A549 treated with AZD2906 at 1 μM for 4 hours (cell line): ENCODE results near the gene C1RL. TPM values are rescaled to one million over a fixed set of nuclear protein-coding genes. Genes with fewer than 3 reads are reported as not detected.

ENCODE experiments used
- total RNA-seq: library from RNA; stranded (reverse); fragments of 200-300 nt; extraction: Qiagen RNA extraction; gene quantifications from 5 replicates; pipeline ENCODE4 v1.2.3, GENCODE V29; 2022

The C1RL gene, protein sequence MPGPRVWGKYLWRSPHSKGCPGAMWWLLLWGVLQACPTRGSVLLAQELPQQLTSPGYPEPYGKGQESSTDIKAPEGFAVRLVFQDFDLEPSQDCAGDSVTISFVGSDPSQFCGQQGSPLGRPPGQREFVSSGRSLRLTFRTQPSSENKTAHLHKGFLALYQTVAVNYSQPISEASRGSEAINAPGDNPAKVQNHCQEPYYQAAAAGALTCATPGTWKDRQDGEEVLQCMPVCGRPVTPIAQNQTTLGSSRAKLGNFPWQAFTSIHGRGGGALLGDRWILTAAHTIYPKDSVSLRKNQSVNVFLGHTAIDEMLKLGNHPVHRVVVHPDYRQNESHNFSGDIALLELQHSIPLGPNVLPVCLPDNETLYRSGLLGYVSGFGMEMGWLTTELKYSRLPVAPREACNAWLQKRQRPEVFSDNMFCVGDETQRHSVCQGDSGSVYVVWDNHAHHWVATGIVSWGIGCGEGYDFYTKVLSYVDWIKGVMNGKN
- total RNA-seq: 10.8 to 14.6 TPM (median 13.4 TPM) in 5 replicates

GRCh38 chr12:7108796-7109571 is at the start of gene C1RL:
C1RL (minus strand) TSS chr12:7109214; CDS start chr12:7109180, 34 bp downstream.

GRCh38 chr12:7129872-7130691 is 21.1 kb upstream of the C1RL start, which contains the start of gene CLSTN3:
CLSTN3 (plus strand) TSS chr12:7130371; CDS start chr12:7130649, 278 bp downstream.

GRCh38 chr12:7128681-7129286 is 19.8 kb upstream of the C1RL start, which contains the start of gene RBP5:
RBP5 (minus strand) TSS chr12:7128889; CDS start chr12:7128775, 114 bp downstream.

DNA sequence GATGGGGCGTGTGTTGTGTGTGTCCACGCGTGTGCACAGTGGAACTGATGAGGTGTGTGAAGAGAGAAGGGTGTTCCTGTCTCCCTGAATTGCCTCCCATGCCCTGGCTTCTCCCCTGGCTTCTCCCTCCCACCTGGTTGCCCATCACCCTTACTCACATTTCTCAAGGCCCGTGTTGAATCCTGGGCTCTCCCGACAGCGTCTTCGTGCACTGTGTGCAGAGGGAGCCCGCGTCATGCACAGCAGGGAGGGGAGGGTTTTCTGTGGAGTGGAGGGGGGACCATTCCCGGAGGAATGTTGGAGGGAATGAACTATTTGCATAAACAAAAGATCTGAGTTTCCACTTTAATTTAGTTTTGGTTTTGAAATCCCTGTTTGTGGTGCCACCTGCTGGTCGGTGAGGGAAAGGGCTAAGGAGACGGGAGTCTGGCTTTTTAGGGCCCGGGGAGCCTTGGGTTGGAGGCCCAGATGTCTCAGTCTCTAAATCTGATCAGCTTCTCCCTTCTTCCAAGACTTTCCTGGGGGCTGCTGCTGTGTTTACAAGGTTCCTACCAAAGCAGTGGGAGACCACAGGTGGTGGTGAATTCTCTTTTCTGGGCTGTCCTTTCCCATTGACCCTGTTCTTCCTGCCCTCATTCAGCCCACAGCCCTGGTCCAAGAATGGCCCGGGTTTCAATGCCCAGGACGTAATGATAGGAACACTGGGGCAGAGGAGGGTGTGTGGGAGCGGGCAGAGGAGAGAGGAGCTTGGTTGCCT is 16.6 kb downstream of the C1RL start, which contains the start of gene C1R:
Gene C1R (minus strand): TSS at position 217 of the 757 bp plus-strand sequence. CDS start 57 bp downstream, at position 160.

DNA sequence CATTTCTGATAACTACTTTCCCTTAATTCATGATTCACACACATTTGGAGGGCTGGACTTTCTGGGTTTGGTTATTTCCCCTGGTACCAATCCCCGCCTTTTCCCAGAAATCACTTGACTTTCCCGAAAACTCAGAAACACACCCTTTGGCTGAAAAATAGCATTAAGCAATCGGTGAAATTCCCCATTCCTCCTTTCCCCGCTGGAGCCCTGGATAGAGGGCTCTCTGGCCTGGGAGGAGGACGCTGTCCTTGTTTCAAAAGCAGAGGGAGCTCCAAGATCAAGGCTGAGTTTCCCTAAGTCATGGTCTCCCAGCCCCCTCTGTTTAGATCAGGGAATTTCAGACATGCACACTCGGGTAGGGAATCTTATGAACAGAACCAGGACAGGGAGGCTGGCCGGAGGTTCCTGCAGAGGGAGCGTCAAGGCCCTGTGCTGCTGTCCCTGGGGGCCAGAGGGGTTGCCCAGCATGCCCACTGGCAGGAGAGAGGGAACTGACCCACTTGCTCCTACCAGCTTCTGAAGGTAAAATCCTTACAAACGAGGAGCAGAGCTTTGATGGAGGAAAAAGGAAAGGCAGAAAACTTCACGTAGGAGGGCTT is 48.6 kb downstream of the C1RL start, which contains the start of gene C1S:
Gene C1S (plus strand): TSS at position 366 of the 602 bp plus-strand sequence. CDS start 1,195 bp downstream, outside the sequence.

Other genes with a start within 250 kb of the C1RL start
- gene TPI1, start 241.7 kb downstream of the C1RL start, total RNA-seq: 1,494 to 1,665 TPM (median 1,624 TPM) in 5 replicates
- 24.5 to 34.1 TPM (median 33.9 TPM) in 5 replicates for gene SPSB2, start 235.9 kb downstream of the C1RL start, total RNA-seq
- 15.6 to 19.4 TPM (median 16.9 TPM) in 5 replicates for gene LRRC23, start 204.4 kb downstream of the C1RL start, total RNA-seq
- gene ENO2, start 194.6 kb downstream of the C1RL start, total RNA-seq: 29.0 to 33.1 TPM (median 32.0 TPM) in 5 replicates
- 50.9 to 76.0 TPM (median 73.6 TPM) in 5 replicates for gene ATN1, start 181.3 kb downstream of the C1RL start, total RNA-seq
- not detected in 5 replicates for gene RNU7-1, start 165.4 kb downstream of the C1RL start, total RNA-seq
- gene C12orf57, start 165.2 kb downstream of the C1RL start, total RNA-seq: 261 to 320 TPM (median 303 TPM) in 5 replicates
- 9.1 to 13.5 TPM (median 10.5 TPM) in 5 replicates for gene PTPN6, start 157.9 kb downstream of the C1RL start, total RNA-seq
- 316 to 337 TPM (median 328 TPM) in 5 replicates for gene PHB2, start 138.6 kb downstream of the C1RL start, total RNA-seq
- gene EMG1, start 138.3 kb downstream of the C1RL start, total RNA-seq: 54.5 to 63.2 TPM (median 59.6 TPM) in 5 replicates
- 26.7 to 30.7 TPM (median 29.8 TPM) in 5 replicates for gene LPCAT3, start 90.7 kb downstream of the C1RL start, total RNA-seq
- gene C1S, start 48.5 kb downstream of the C1RL start, total RNA-seq: 40.4 to 73.4 TPM (median 41.9 TPM) in 5 replicates
- 27.7 to 49.0 TPM (median 30.3 TPM) in 5 replicates for gene C1R, start 16.8 kb downstream of the C1RL start, total RNA-seq
- gene RBP5, start 19.7 kb upstream of the C1RL start, total RNA-seq: not detected in 5 replicates
- gene CLSTN3, start 21.2 kb upstream of the C1RL start, total RNA-seq: 11.7 to 17.4 TPM (median 14.9 TPM) in 5 replicates
- gene PEX5, start 80.5 kb upstream of the C1RL start, total RNA-seq: 23.6 to 28.4 TPM (median 27.3 TPM) in 5 replicates
- not detected in 5 replicates for gene ACSM4, start 194.9 kb upstream of the C1RL start, total RNA-seq